Measurements from ENCODE around the gene MYH16. TPM values are rescaled to one million over a fixed set of nuclear protein-coding genes. Genes with fewer than 3 reads are reported as not detected.
"Not testable (repeated sequence)": the region's sequence is repeated elsewhere in the genome, so short reads cannot be mapped to it uniquely, and the experiment has no call there.

MYH16 gene
- total RNA-seq, 4 donors from 2014 or later = not detected

DNA sequence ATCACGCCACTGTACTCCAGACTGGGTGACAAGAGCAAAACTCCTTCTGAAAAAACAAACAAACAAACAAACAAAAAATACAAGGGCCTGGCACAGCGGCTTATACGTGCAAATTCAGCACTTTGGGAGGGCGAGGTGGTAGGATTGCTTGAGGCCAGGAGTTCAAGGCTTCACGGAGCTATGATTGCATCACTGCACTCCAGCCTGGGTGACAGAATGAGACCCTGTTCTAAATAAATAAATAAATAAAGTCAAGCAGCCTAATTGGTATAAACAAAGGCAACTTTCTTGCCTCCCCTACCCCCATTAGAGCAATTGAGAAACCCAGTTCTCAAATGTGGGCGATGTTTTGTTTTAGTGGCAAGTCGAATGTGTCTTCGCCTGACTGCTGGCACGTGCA lies 38.5 kb upstream of the MYH16 start:
- no peak for TF ChIP-seq POLR2A (IDR thresholded peaks at IDR 0.05)
- TF ChIP-seq, protein P1, sequence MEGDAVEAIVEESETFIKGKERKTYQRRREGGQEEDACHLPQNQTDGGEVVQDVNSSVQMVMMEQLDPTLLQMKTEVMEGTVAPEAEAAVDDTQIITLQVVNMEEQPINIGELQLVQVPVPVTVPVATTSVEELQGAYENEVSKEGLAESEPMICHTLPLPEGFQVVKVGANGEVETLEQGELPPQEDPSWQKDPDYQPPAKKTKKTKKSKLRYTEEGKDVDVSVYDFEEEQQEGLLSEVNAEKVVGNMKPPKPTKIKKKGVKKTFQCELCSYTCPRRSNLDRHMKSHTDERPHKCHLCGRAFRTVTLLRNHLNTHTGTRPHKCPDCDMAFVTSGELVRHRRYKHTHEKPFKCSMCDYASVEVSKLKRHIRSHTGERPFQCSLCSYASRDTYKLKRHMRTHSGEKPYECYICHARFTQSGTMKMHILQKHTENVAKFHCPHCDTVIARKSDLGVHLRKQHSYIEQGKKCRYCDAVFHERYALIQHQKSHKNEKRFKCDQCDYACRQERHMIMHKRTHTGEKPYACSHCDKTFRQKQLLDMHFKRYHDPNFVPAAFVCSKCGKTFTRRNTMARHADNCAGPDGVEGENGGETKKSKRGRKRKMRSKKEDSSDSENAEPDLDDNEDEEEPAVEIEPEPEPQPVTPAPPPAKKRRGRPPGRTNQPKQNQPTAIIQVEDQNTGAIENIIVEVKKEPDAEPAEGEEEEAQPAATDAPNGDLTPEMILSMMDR (IDR thresholded peaks at IDR 0.05) = no peak
- no peak for TF ChIP-seq EP300 (IDR thresholded peaks at IDR 0.05)
- no peak for TF ChIP-seq POLR2AphosphoS5 (IDR thresholded peaks at IDR 0.05)
- Histone ChIP-seq H3K27me3 (peaks cover 6% of the 10 kb centered on the region), H3K9me3 (peaks cover 0 to 10% (median 0%) of the 10 kb centered on the region in 3 donors), H3K27ac (no peak overlapping the region), H3K36me3 (no peaks in the 10 kb centered on the region), H3K4me1 (no peaks in the 10 kb centered on the region), H3K4me3 (no peak overlapping the region)
- ATAC-seq = no peak
- WGBS, 2 donors (ENCODE audit: low coverage in 1 of 2) = 87 to 88% methylated on average over 9 of the region's 9 CpGs

DNA sequence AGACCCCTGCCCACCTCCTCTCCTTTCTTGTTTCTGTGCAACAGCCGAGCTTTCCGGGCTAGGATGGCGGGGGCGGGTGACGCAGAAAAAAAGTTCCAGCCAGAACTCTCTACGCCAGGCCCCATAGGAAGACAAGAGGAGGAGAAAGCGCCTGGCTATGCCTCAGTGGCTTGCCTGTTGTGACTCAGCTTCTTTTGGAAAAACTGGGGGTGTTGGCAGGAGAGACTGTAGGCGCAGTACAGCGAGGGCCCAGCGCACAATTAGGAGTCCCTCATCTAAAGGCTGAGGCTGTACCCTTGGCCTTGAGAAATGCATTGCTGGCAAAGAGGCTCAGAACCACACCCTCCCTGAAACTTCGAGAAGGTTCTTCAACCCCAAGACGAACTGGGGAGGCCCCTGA lies 36.7 kb upstream of the MYH16 start:
- no peak for ATAC-seq
- Histone ChIP-seq H3K4me1 (no peaks in the 10 kb centered on the region), H3K4me3 (no peak overlapping the region), H3K27me3 (peaks cover 14% of the 10 kb centered on the region), H3K27ac (no peak overlapping the region), H3K9me3 (peaks cover 0 to 10% (median 0%) of the 10 kb centered on the region in 3 donors), H3K36me3 (no peaks in the 10 kb centered on the region)
- 74 to 100% methylated on average over 4 to 5 of the region's 12 CpGs for WGBS, 2 donors (ENCODE audit: low coverage in 1 of 2)
- TF ChIP-seq POLR2AphosphoS5 (IDR thresholded peaks at IDR 0.05) = no peak
- TF ChIP-seq, protein P1 (IDR thresholded peaks at IDR 0.05) = no peak
- TF ChIP-seq POLR2A (IDR thresholded peaks at IDR 0.05) = no peak
- no peak for TF ChIP-seq EP300 (IDR thresholded peaks at IDR 0.05)

DNA sequence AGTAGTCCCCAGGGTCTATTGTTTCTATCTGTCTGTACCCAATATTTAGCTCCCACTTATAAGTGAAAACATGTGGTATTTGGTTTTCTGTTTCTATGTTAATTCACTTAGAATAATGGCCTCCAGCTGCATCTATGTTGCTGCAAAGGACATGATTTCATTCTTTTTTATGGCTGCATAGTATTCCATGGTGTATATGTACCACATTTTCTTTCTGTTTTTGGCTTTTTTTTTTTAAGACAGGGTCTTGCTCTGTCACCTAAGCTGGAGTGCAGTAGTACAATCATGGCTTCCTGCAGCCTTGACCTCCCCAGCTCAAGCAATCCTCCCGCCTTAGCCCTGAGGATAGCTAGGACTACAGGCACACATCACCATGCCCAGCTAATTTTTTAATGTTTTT lies 34.8 kb upstream of the MYH16 start:
- not testable (repeated sequence) for H3K36me3 ChIP-seq, H3K27ac ChIP-seq, H3K4me1 ChIP-seq, H3K4me3 ChIP-seq, H3K9me3 ChIP-seq, ATAC-seq
- 83 to 100% methylated on average over 1 of the region's 1 CpG for WGBS, 2 donors (ENCODE audit: low coverage in 1 of 2)
- H3K27me3 ChIP-seq = peaks cover 15% of the 10 kb centered on the region

DNA sequence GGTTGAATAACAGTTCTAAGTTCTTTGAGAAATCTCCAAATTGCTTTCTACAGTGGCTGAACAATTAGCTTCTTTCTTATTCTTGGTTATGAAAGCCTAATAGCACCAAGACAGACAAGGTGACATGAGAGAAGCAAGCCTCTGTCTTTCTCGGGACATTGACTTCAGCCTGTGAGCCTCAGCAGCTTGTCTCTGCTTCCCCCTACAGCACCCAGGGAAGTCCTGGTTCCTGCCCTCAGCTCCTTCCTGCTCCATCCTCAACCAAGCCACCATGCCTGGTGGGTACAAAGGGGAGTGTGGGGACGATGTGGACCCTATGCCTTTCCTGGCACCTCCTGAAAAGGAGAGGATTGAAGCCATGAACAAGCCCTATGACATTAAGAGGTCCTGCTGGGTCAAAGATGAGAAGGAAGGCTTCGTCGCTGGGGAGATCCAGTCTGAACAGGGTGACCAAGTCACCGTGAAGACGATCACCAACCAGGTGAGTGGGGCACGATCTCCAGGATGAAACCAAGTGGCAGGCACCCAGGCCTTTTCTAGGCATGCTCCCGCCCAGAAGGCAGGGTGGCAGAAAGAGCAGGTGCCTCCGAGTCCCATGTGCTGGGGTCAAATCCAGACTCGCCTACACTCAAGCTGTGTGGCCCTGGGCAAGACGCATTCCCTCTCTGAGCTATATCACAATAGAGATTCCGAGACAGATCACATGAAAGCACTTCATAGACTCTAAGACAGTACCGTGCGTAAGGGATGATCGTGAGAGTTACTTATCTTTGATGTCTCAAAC lies 33.9 kb upstream of the MYH16 start:
- no peaks in the 10 kb centered on the region for H3K4me1 ChIP-seq
- WGBS, 2 donors (ENCODE audit: low coverage in 1 of 2) = 67 to 83% methylated on average over 1 to 10 of the region's 15 CpGs
- no peak overlapping the region for H3K4me3 ChIP-seq
- H3K9me3 ChIP-seq = peaks cover 0 to 10% (median 0%) of the 10 kb centered on the region in 3 donors
- no peak overlapping the region for H3K27ac ChIP-seq
- peaks cover 21% of the 10 kb centered on the region for H3K27me3 ChIP-seq
- ATAC-seq = no peak
- no peaks in the 10 kb centered on the region for H3K36me3 ChIP-seq
- TF ChIP-seq POLR2AphosphoS5 (IDR thresholded peaks at IDR 0.05) = no peak
- TF ChIP-seq, protein P1 (IDR thresholded peaks at IDR 0.05) = no peak

DNA sequence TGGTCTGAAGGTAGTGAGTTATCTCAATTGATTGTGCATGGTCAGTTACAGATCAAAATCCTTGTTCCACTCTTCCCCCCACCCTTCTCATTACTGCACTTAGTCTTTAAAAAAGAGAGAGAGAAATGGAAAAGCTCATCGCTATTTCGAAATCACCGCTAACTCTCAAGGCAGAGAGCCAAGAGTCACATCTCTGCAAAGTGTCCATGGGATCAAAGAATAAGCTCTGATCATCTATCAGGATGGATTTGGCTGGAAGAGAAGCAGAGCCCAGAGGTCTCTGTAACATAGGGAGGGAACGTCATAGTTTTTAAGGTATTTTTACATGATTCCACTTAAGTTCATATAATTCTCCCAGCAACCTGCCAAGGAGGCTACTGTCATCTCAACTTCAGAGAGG lies 30.0 kb upstream of the MYH16 start:
- H3K27ac ChIP-seq = no peak overlapping the region
- H3K4me1 ChIP-seq = no peaks in the 10 kb centered on the region
- H3K9me3 ChIP-seq = peaks cover 0 to 4% (median 0%) of the 10 kb centered on the region in 3 donors
- WGBS, 2 donors (ENCODE audit: low coverage in 1 of 2) = 71 to 84% methylated on average over 4 of the region's 4 CpGs
- ATAC-seq = no peak
- no peaks in the 10 kb centered on the region for H3K36me3 ChIP-seq
- no peak overlapping the region for H3K4me3 ChIP-seq
- peaks cover 33% of the 10 kb centered on the region for H3K27me3 ChIP-seq
- TF ChIP-seq POLR2A (IDR thresholded peaks at IDR 0.05) (no peak), POLR2AphosphoS5 (IDR thresholded peaks at IDR 0.05) (no peak), EP300 (IDR thresholded peaks at IDR 0.05) (no peak)
- TF ChIP-seq, protein P1 (IDR thresholded peaks at IDR 0.05) = no peak

Data from gastroesophageal sphincter (tissue), 4 donors.